Middle frontal gyrus (tissue), 1 donor: ENCODE results near the gene OR6Q1.
"Not testable (repeated sequence)": the region's sequence is repeated elsewhere in the genome, so short reads cannot be mapped to it uniquely, and the experiment has no call there.

Experiments
- DNase-seq: peaks from one replicate; pipeline ENCODE4 v3.0.0-alpha.2; 2015; ENCODE audit warnings: low spot score; ENCODE audit errors: extremely low spot score

OR6Q1 gene, protein sequence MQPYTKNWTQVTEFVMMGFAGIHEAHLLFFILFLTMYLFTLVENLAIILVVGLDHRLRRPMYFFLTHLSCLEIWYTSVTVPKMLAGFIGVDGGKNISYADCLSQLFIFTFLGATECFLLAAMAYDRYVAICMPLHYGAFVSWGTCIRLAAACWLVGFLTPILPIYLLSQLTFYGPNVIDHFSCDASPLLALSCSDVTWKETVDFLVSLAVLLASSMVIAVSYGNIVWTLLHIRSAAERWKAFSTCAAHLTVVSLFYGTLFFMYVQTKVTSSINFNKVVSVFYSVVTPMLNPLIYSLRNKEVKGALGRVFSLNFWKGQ

GRCh38 chr11:58030653-58031052, at the start of gene OR6Q1:
Gene OR6Q1 (plus strand): TSS chr11:58030953. CDS start chr11:58030953, 0 bp downstream.
- no peak for DNase-seq

DNA sequence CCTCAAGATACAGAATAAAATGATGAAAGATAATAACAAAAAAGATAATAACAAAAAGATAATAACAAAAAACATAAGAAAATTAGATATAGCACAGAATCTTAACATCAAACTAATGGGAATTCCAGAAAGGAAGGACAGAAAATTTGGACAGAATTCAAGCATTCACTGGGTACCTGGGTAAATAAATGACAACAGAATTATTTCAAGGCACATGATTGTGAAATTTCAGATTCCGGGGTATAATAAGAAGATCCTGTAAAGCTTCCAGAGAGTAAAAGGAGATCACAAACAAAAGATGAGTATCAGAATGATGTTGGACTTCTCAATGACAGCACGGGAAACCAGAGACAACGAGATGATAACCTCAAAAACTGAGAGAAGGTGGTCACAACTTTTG, 49.2 kb upstream of the OR6Q1 start:
- no peak for DNase-seq

DNA sequence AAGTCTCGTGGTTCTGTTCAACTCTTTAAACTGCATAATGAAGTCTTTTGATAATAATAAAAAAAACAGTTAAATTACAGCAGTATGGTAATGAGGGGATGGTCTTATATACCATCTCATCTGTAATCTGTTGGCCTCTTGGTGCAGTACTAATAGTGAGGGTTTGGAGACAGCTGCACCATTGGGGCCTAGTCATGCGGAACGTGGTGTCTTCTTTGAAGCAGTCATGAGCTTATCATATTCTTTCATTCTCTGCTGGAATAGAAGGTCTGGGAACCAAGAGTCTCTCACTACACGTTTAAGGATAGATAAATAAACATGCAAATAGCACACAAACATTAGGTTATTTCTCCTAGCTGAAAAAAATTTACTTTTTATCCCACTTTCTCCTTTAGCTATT, 48.0 kb upstream of the OR6Q1 start:
- DNase-seq: no peak

GRCh38 chr11:57983191-57983590, 47.6 kb upstream of the OR6Q1 start:
- DNase-seq: peak; percentile 42

DNA sequence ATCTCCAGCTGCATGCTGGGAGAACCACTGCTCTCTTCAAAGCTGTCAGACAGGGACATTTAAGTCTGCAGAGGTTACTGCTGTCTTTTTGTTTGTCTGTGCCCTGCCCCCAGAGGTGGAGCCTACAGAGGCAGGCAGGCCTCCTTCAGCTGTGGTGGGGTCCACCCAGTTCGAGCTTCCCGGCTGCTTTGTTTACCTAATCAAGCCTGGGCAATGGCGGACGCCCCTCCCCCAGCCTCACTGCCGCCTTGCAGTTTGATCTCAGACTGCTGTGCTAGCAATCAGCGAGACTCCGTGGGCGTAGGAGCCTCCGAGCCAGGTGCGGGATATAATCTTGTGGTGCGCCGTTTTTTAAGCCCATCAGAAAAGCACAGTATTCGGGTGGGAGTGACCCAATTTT, 31.2 kb upstream of the OR6Q1 start:
- DNase-seq: not testable (repeated sequence)

DNA sequence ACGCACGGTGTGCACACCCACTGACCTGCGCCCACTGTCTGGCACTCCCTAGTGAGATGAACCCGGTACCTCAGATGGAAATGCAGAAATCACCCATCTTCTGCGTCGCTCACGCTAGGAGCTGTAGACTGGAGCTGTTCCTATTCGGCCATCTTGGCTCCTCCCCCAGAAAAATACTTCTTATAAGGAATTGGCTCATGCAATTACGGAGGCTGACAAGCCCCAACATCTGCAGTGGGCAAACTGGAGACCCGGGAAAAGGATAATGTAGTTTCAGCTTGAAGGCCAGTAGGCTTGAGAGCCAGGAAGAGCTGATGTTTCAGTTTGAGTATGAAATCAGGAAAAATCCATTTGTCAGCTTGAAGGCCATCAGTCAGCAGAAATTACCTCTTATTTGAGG, 30.7 kb upstream of the OR6Q1 start:
- DNase-seq: not testable (repeated sequence)

DNA sequence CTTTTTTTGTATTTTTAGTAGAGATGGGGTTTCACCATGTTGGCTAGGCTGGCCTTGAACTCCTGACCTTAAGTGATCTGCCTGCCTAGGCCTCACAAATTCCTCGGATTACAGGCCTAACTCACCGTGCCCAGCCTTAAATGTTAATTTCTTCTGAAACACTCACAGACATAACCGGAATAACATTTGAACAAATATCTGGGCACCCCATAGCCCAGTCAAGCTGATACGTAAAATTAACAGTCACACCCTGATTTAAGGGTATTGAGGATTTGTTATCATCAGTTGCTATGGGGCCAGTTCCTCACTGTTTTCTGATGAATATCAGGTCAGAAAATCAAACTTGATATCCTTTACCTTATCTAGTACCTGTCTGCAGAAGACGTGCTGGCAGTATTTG, 30.1 kb upstream of the OR6Q1 start:
- no peak for DNase-seq

DNA sequence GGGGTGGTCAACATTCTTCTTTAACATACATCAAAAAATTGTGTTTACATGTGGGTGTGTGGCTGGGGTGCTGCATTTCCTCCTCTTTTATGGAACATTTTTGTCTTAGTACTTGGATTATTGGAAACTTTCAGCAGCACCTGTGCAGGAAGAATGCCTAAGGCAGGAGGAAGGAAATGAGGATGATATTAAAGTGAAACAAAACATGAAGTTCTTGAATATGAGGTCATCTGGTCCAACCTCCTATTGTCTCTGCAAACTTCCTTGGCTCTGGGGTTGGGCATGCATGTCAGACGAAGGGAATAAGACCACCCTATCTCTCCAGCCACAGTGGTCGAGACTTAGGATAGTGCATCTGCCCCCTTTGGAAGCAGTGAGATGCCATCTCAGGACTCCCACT, 27.7 kb upstream of the OR6Q1 start:
- no peak for DNase-seq

GRCh38 chr11:58003591-58003990, 27.2 kb upstream of the OR6Q1 start:
- no peak for DNase-seq

DNA sequence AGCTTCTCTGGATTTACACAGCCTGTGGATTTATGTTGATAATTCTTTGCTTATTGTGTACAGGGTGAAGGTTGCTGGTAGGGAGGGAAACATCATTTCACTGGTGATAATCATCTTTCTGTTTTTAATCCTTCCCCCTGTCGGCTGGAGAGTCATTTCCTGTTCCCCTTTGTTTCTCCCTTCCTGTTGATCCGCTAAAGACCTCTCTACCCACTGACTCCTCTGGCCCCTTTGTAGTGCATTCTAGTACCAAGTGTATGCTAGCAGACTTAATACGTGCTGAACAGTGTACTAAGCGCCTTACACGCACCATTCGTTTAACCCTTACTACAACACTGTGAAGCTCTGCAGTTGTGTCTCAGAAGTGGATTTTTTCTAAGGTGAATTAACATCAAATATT, 26.1 kb upstream of the OR6Q1 start:
- no peak for DNase-seq

GRCh38 chr11:58006940-58007339, 23.8 kb upstream of the OR6Q1 start:
- no peak for DNase-seq

GRCh38 chr11:58011771-58012170, 19.0 kb upstream of the OR6Q1 start:
- DNase-seq: no peak

GRCh38 chr11:58023435-58023931, 7.3 kb upstream of the OR6Q1 start, which contains the start of gene OR9Q1:
Gene OR9Q1 (plus strand): TSS chr11:58023881. CDS start chr11:58179445, 155,564 bp downstream.
- no peak for DNase-seq

GRCh38 chr11:58024601-58025091, 6.1 kb upstream of the OR6Q1 start:
- DNase-seq: no peak

DNA sequence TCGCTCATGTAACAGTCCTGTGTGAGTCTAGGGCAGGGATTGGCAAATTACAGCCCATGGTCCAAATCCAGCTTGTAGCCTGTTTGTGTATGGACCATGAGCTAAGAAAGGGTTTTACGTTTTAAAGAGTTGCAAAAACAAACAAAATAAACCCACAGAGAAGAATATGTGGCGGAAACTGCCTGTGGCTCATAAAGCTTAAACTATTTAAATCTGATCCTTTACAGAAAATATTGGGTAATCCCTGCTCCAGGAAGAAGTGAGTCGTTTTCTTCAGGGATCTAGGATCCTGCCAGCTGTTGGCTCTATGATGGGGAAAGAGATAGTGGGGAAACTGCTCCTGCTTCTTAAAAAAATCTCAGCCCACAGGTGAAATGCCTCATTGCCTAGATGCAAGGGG, 3.4 kb upstream of the OR6Q1 start:
- DNase-seq: no peak

- DNase-seq: no peak
Measured at GRCh38 chr11:58028687-58029411, 1.9 kb upstream of the OR6Q1 start.

DNA sequence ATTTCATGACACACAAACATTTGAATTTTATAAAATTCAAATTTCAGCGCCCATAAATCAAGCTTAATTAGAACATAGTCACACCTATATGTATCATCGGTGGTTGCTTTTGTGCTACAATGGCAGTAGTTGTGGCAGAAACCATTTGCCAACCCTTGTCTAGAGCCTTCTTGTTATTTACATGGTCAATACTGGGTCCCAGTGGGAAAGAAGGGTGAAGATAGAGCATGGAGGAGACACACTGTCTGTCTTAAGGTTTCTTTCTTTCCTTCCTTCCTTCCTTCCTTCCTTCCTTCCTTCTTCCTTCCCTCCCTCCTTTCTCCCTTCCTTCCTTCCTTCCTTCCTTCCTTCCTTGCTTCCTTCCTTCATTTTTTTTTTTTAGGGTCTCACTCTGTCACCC, 3.7 kb downstream of the OR6Q1 start:
- DNase-seq: no peak

DNA sequence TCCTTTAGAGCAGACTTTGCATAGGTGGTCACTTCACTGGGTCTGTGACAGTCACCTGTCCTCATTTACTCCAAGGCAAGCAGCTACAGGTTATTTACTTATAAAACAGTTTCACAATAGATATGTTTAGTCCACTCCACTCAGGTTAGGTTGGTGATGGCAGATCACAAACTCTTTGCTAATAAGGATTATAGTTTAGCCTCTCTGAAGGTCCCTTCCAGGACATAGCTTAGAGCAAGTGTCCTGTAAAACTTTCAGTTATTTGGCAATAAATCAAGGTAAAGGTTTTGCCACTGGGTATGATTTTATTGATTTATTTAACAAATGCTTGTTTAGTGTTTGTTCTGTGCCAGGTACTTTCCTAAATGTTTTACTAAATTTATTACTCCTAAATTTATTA, 8.8 kb downstream of the OR6Q1 start:
- DNase-seq: no peak

GRCh38 chr11:58043379-58043778, 12.6 kb downstream of the OR6Q1 start:
- no peak for DNase-seq

GRCh38 chr11:58046231-58046630, 15.5 kb downstream of the OR6Q1 start:
- no peak for DNase-seq

DNA sequence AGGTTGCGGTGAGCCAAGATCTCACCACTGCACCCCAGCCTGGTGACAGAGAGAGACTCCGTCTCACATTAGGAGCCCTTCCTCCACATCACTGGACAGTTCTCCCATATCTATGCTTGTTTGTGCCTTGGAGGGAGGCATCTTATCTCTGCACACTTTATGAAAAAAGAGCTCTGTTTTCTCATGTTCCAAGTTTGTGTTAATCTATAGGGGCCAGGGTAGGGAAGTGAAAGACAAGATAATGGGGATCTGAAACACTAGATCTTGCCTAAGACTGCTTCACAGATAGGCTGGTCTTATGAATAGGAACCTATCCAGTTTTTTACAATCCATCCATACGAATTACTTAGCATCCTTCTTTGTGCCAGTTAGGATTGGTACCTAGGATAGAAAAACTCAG, 17.1 kb downstream of the OR6Q1 start:
- DNase-seq: no peak

DNA sequence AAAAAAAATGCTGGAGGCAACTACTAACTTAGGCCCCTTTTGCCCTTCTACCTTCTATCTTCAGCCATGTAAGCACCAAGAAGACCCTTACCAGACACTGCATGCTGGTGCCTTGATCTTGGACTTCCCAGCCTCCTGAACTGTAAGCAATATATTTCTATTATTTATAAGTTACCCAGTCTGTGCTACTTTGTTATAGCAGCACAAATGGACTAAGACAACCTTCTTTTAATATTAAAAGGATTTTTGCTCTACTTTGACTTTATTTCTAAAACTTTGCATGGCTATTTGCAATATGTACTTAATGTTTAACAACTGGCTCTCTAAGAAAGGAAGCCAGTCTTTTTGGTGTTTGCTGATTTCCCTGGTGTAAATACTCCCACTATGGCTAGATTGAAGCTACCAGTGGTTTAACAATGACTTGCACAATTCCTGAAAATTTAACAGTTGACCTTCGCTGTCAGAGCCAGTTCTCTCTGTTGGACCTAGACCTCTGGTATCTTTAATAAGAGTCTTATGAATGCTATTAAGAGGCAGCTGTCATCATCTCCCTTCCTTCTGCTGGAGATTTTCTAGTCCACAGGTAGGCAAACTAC, 25.2 kb downstream of the OR6Q1 start:
- DNase-seq: no peak
